Glutamatergic neuron (in vitro differentiated cells): ENCODE results near the gene PERM1. TPM values are rescaled to one million over a fixed set of nuclear protein-coding genes. Genes with fewer than 3 reads are reported as not detected.

Source experiments
- DNase-seq: peaks from one replicate; pipeline ENCODE4 v3.0.0; 2022
- H3K27ac Mint-ChIP-seq: one replicate; pipeline ENCODE4 v1.8.0; 2020; ENCODE audit warnings: mild to moderate bottlenecking, mixed read lengths, inconsistent platforms; ENCODE audit not compliant: unreplicated experiment
- H3K27me3 Mint-ChIP-seq: one replicate; pipeline ENCODE4 v1.8.0; 2020; ENCODE audit warnings: mild to moderate bottlenecking, moderate library complexity, mixed read lengths, inconsistent platforms; ENCODE audit not compliant: unreplicated experiment
- H3K36me3 Mint-ChIP-seq: one replicate; pipeline ENCODE4 v1.8.0; 2020; ENCODE audit warnings: mild to moderate bottlenecking, mixed read lengths, inconsistent platforms; ENCODE audit not compliant: unreplicated experiment
- H3K4me1 Mint-ChIP-seq: one replicate; pipeline ENCODE4 v1.8.0; 2020; ENCODE audit warnings: mild to moderate bottlenecking, low read depth, mixed read lengths, inconsistent platforms; ENCODE audit not compliant: unreplicated experiment
- H3K4me3 Mint-ChIP-seq: one replicate; pipeline ENCODE4 v1.8.0; 2020; ENCODE audit warnings: mild to moderate bottlenecking, mixed read lengths, inconsistent platforms; ENCODE audit not compliant: unreplicated experiment
- H3K9me3 Mint-ChIP-seq: one replicate; pipeline ENCODE4 v1.8.0; 2020; ENCODE audit warnings: mild to moderate bottlenecking, moderate library complexity, mixed read lengths, inconsistent platforms; ENCODE audit not compliant: unreplicated experiment
- CTCF ChIP-seq: fragments of 200-600 bp; sonication (generic); IDR thresholded peaks from one replicate; pipeline ENCODE4 v1.5.0; 2021; ENCODE audit not compliant: partially characterized antibody, unreplicated experiment
- total RNA-seq: library from RNA; stranded (reverse); fragmentation: NEBNext Ultra II Directional; extraction: Animal tissue kit (Norgen Biotek cat#: 25700); gene quantifications from one replicate; pipeline ENCODE4 v1.2.1, GENCODE V29; 2021; ENCODE audit not compliant: unreplicated experiment

Gene PERM1
- total RNA-seq, 1 donor from 2014 or later, result 0.32 TPM

DNA sequence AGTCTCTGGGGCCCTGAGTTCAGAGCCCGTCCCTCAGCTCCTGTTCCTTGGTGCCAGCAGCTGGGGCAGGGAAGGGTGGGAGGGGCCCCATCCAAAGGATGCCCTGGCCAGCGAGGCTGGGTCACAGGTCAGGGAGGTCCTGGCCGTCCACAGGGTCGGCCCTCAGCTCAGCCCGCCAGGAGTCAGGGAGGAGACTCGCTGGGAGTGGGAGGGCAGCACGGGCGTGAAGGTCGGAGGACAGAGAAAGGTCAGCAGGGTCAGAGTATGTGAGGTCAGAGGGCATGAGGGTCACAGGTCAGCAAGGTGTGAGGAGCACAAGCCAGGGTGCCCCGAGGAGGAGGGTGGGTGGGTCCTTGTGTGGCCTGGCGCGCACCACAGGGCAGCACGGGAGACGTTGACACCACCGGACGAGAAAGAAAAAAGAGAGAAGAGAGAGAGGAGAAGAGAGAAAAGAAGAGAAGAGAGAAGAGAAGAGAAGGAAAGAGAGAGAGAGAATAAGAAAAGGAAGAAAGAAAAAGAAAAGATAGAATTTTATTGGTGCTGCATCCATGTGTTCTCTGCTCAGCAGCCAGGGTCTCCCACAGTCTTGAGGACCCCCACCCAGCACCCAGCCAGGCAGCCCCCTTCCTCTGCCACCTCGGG, 7.1 kb downstream of the PERM1 start:
- Mint-ChIP-seq H3K4me1 (no peaks in the 10 kb centered on the region), H3K9me3 (peaks cover 3% of the 10 kb centered on the region), H3K27ac (no peak overlapping the region), H3K4me3 (no peak overlapping the region), H3K36me3 (no peaks in the 10 kb centered on the region), H3K27me3 (peaks cover 9% of the 10 kb centered on the region)
- DNase-seq, result no peak
- no peak for TF ChIP-seq CTCF

DNA sequence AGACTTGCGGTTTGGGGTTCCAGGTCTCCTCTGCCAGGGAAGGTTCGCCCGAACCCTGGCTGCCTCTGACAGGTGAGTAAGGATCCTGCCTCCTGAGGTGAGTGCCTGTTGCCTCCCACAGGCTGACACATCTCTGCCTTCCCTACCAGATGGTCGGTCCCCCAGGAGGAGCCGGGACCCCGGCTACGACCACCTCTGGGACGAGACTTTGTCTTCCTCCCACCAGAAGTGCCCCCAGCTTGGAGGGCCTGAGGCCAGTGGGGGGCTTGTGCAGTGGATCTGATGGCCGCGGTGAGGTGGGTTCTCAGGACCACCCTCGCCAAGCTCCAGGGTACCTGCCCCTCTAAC, 7.6 kb downstream of the PERM1 start:
- Mint-ChIP-seq H3K4me3 (no peak overlapping the region), H3K36me3 (no peaks in the 10 kb centered on the region), H3K9me3 (peaks cover 6% of the 10 kb centered on the region), H3K27ac (no peak overlapping the region), H3K4me1 (no peaks in the 10 kb centered on the region), H3K27me3 (peaks cover 10% of the 10 kb centered on the region)
- DNase-seq, result no peak
- no peak for TF ChIP-seq CTCF

DNA sequence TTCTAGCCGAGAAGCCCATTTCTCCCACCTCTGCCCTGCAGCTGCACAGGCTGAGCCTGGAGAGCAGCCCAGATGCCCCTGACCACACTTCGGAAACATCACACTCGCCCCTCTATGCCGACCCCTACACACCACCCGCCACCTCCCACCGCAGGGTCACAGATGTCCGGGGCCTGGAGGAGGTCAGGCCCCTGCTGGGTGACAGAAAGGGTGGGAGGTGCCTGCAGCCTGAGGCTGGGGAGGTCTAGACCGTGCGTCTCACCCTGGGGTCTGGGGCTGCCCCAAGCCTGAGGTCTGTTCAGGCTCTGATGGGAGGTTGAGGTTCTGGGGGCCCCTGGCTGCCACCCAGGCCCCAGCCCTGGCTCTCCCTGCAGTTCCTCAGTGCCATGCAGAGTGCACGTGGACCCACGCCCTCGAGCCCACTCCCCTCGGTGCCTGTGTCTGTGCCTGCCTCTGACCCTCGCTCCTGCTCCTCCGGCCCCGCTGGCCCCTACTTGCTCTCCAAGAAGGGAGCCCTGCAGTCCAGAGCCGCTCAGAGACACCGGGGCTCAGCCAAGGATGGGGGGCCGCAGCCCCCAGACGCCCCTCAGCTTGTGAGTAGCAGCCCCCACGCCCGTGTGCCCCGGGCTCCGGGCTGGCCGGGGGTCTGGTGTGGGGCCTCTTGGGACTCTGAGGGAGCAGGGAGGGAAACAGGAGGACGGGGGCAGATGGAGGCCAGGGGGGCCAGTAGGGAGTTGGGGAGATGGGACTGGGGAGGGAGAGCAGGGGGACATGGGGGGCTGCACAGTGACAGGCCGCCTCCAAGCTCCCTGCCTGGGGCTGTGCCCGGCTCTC, 8.2 kb downstream of the PERM1 start:
- H3K4me3 Mint-ChIP-seq, result no peak overlapping the region

GRCh38 chr1:972726-973458, 9.0 kb downstream of the PERM1 start:
- H3K27ac Mint-ChIP-seq, result no peak overlapping the region
- no peak for DNase-seq
- no peak overlapping the region for H3K4me3 Mint-ChIP-seq
- no peak for TF ChIP-seq CTCF
- peaks cover 3% of the 10 kb centered on the region for H3K9me3 Mint-ChIP-seq
- H3K36me3 Mint-ChIP-seq, result no peaks in the 10 kb centered on the region
- H3K27me3 Mint-ChIP-seq, result peaks cover 15% of the 10 kb centered on the region
- H3K4me1 Mint-ChIP-seq, result peaks cover 6% of the 10 kb centered on the region

More for the DNA sequence above, 8.2 kb downstream of the PERM1 start:
- no peak for DNase-seq
- no peak for TF ChIP-seq CTCF
- Mint-ChIP-seq H3K27me3 (peaks cover 16% of the 10 kb centered on the region), H3K4me1 (peaks cover 2% of the 10 kb centered on the region), H3K36me3 (no peaks in the 10 kb centered on the region), H3K9me3 (peaks cover 6% of the 10 kb centered on the region), H3K27ac (no peak overlapping the region)
